H9 (cell line): Measurements from ENCODE around the gene KDM5B. TPM values are rescaled to one million over a fixed set of nuclear protein-coding genes. Genes with fewer than 3 reads are reported as not detected.

Experiments
- DNase-seq: peaks from one replicate; pipeline ENCODE4 v3.0.0-alpha.2; 2017
- H2AFZ ChIP-seq: one replicate; pipeline ENCODE4 v1.6.1; 2013; ENCODE audit warnings: mild to moderate bottlenecking, low read length, control low read depth, moderate library complexity
- H2AK5ac ChIP-seq: 2 replicates; pipeline ENCODE4 v1.6.1; 2013; ENCODE audit warnings: low read length, control low read depth, mixed read lengths; ENCODE audit not compliant: insufficient read length
- H2BK120ac ChIP-seq: one replicate; pipeline ENCODE4 v1.6.1; 2013; ENCODE audit warnings: low read depth, mild to moderate bottlenecking, low read length, control low read depth, inconsistent platforms; ENCODE audit not compliant: poor library complexity, severe bottlenecking
- H2BK12ac ChIP-seq: 2 replicates; pipeline ENCODE4 v1.6.1; 2013; ENCODE audit warnings: low read length, control low read depth, mixed read lengths, low read depth; ENCODE audit not compliant: insufficient read length
- H2BK15ac ChIP-seq: 2 replicates; pipeline ENCODE4 v1.6.1; 2013; ENCODE audit warnings: low read depth, low read length, control low read depth
- H2BK20ac ChIP-seq: one replicate; pipeline ENCODE4 v1.6.1; 2013; ENCODE audit warnings: low read depth, mild to moderate bottlenecking, low read length, control low read depth, inconsistent platforms; ENCODE audit not compliant: poor library complexity, severe bottlenecking
- H2BK5ac ChIP-seq: 2 replicates; pipeline ENCODE4 v1.6.1; 2013; ENCODE audit warnings: low read length, control low read depth, mixed read lengths; ENCODE audit not compliant: insufficient read length
- H3K14ac ChIP-seq: 2 replicates; pipeline ENCODE4 v1.6.1; 2013; ENCODE audit warnings: low read length, control low read depth; ENCODE audit not compliant: insufficient read depth
- H3K18ac ChIP-seq: 2 replicates; pipeline ENCODE4 v1.6.1; 2013; ENCODE audit warnings: low read depth, mild to moderate bottlenecking, mixed read lengths, low read length, control low read depth; ENCODE audit not compliant: insufficient read length
- H3K23ac ChIP-seq: 2 replicates; pipeline ENCODE4 v1.6.1; 2013; ENCODE audit warnings: low read length, control low read depth, mixed read lengths, low read depth; ENCODE audit not compliant: insufficient read length
- H3K23me2 ChIP-seq: 2 replicates; pipeline ENCODE4 v1.6.1; 2013; ENCODE audit warnings: low read depth, mild to moderate bottlenecking, mixed read lengths, low read length, control low read depth; ENCODE audit not compliant: insufficient read length, poor library complexity, severe bottlenecking
- H3K27ac ChIP-seq: 2 replicates; pipeline ENCODE4 v1.5.1; 2013; ENCODE audit warnings: low read length, control low read depth, mixed read lengths, low read depth; ENCODE audit not compliant: insufficient read length
- H3K27me3 ChIP-seq: 2 replicates; pipeline ENCODE4 v1.6.1; 2013; ENCODE audit warnings: low read length, control low read depth, inconsistent platforms; ENCODE audit not compliant: insufficient read depth
- H3K4ac ChIP-seq: 2 replicates; pipeline ENCODE4 v1.6.1; 2013; ENCODE audit warnings: low read depth, mild to moderate bottlenecking, control low read depth, inconsistent platforms, low read length, moderate library complexity
- H3K4me1 ChIP-seq: 2 replicates; pipeline ENCODE4 v1.6.1; 2013; ENCODE audit warnings: low read length, control low read depth, inconsistent platforms; ENCODE audit not compliant: insufficient read depth
- H3K4me2 ChIP-seq: 2 replicates; pipeline ENCODE4 v1.6.1; 2013; ENCODE audit warnings: low read length, control low read depth, mixed read lengths; ENCODE audit not compliant: insufficient read length, insufficient read depth
- H3K56ac ChIP-seq: 2 replicates; pipeline ENCODE4 v1.6.1; 2013; ENCODE audit warnings: low read depth, mild to moderate bottlenecking, mixed read lengths, low read length, control low read depth; ENCODE audit not compliant: insufficient read length
- H3K79me1 ChIP-seq: 2 replicates; pipeline ENCODE4 v1.6.1; 2013; ENCODE audit warnings: low read depth, mild to moderate bottlenecking, moderate library complexity, low read length, control low read depth, inconsistent platforms; ENCODE audit not compliant: insufficient read depth, poor library complexity, severe bottlenecking
- H3K79me2 ChIP-seq: 2 replicates; pipeline ENCODE4 v1.6.1; 2013; ENCODE audit warnings: low read length, control low read depth, inconsistent platforms; ENCODE audit not compliant: insufficient read depth
- H3K9ac ChIP-seq: 2 replicates; pipeline ENCODE4 v1.6.1; 2013; ENCODE audit warnings: low read length, control low read depth, mixed read lengths; ENCODE audit not compliant: insufficient read length; ENCODE audit errors: extremely low read depth
- H3K9me3 ChIP-seq: one replicate; pipeline ENCODE4 v1.6.1; 2013; ENCODE audit warnings: low read depth, low read length, inconsistent platforms; ENCODE audit not compliant: control insufficient read depth
- H3T11ph ChIP-seq: one replicate; pipeline ENCODE4 v1.6.1; 2013; ENCODE audit warnings: mild to moderate bottlenecking, low read length, control low read depth, inconsistent platforms
- H4K20me1 ChIP-seq: one replicate; pipeline ENCODE4 v1.6.1; 2013; ENCODE audit not compliant: control insufficient read depth, insufficient read length, insufficient read depth
- H4K5ac ChIP-seq: 2 replicates; pipeline ENCODE4 v1.6.1; 2013; ENCODE audit warnings: low read depth, mild to moderate bottlenecking, mixed read lengths, low read length, control low read depth; ENCODE audit not compliant: insufficient read length
- H4K8ac ChIP-seq: replicated peaks from 2 replicates; pipeline ENCODE4 v1.6.1; 2013; ENCODE audit warnings: low read length, control low read depth, mixed read lengths, low read depth; ENCODE audit not compliant: insufficient read length
- H4K91ac ChIP-seq: 2 replicates; pipeline ENCODE4 v1.6.1; 2013; ENCODE audit warnings: low read depth, mild to moderate bottlenecking, moderate library complexity, mixed read lengths, low read length, control low read depth; ENCODE audit not compliant: insufficient read length
- H3K27ac Mint-ChIP-seq, 3 experiments: 2 replicates in 2 of 3; 3 replicates in 1 of 3; pipeline ENCODE4 v1.8.0; 2020 to 2021; ENCODE audit warnings: mixed read lengths in 3 of 3, mild to moderate bottlenecking in 1 of 3, moderate library complexity in 1 of 3
- H3K27me3 Mint-ChIP-seq: 2 replicates; pipeline ENCODE4 v1.8.0; 2021; ENCODE audit warnings: low read depth, mild to moderate bottlenecking, moderate library complexity, mixed read lengths
- H3K36me3 Mint-ChIP-seq, 3 experiments: 2 replicates in 2 of 3; 3 replicates in 1 of 3; pipeline ENCODE4 v1.8.0; 2020 to 2021; ENCODE audit warnings: low read depth in 3 of 3, mixed read lengths in 3 of 3; ENCODE audit not compliant: insufficient read depth in 1 of 3
- H3K4me1 Mint-ChIP-seq, 2 experiments: 2 replicates each; pipeline ENCODE4 v1.8.0; 2020; ENCODE audit warnings: mixed read lengths in 2 of 2
- H3K4me3 Mint-ChIP-seq, 2 experiments: 2 replicates in 1 of 2; 3 replicates in 1 of 2; pipeline ENCODE4 v1.8.0; 2020 to 2021; ENCODE audit warnings: mild to moderate bottlenecking in 2 of 2, mixed read lengths in 2 of 2, moderate library complexity in 1 of 2
- H3K9me3 Mint-ChIP-seq, 2 experiments: 2 replicates in 1 of 2; 3 replicates in 1 of 2; pipeline ENCODE4 v1.8.0; 2020; ENCODE audit warnings: mild to moderate bottlenecking in 2 of 2, mixed read lengths in 2 of 2, moderate library complexity in 1 of 2
- CTCF ChIP-seq: fragments of 200-600 bp; sonication (generic); conservative IDR thresholded peaks from 3 replicates; pipeline ENCODE4 v1.8.0; 2021; ENCODE audit warnings: antibody characterized with exemption, mild to moderate bottlenecking
- WGBS: extraction: QIAGEN DNeasy Blood & Tissue Kit; methylation state at CpG from one replicate; pipeline ENCODE4 v1.1.7; 2013; ENCODE audit warnings: missing lambda C conversion rate, low lambda C conversion rate, mixed read lengths; ENCODE audit not compliant: insufficient read length; ENCODE audit errors: extremely low coverage; 5-methylcytosine and 5-hydroxymethylcytosine counted together
- total RNA-seq: library from RNA; stranded (reverse); gene quantifications from 2 replicates; pipeline ENCODE4 v1.2.1, GENCODE V29; 2021

Gene KDM5B
- total RNA-seq, 1 experiment from 2014 or later = 210 TPM

GRCh38 chr1:202710070-202711045 lies 97.9 kb downstream of the KDM5B start, which contains the start of gene SYT2:
Gene SYT2, minus strand, starts transcription at chr1:202710454. Its CDS starts 104,682 bp downstream, at chr1:202605772.
- Histone ChIP-seq H3K14ac (peak within 1 kb of the TSS; percentile 25; the same call in 1 of the 2 replicates), H2BK12ac (no peak within 1 kb of the TSS), H2BK5ac (no peak within 1 kb of the TSS), H3K9ac (peak within 1 kb of the TSS; percentile 7), H3K27ac (no peak within 1 kb of the TSS), H3K27me3 (no peaks in the 10 kb centered on the region; the same call in 1 of the 2 replicates), H3K79me1 (no peaks in the 10 kb centered on the region), H3K23ac (no peak within 1 kb of the TSS), H3K23me2 (peaks cover 12% of the 10 kb centered on the region), H3K18ac (peak within 1 kb of the TSS; percentile 50), H3K9me3 (no peaks in the 10 kb centered on the region), H4K5ac (no peak within 1 kb of the TSS), H4K8ac (no peak within 1 kb of the TSS), H4K91ac (no peak within 1 kb of the TSS), H2BK120ac (no peak within 1 kb of the TSS), H4K20me1 (no peaks in the 10 kb centered on the region), H2BK20ac (no peak within 1 kb of the TSS), H2AFZ (no peak within 1 kb of the TSS), H3K56ac (no peak within 1 kb of the TSS), H3K4ac (no peak within 1 kb of the TSS), H2BK15ac (no peak within 1 kb of the TSS), H3T11ph (no peak within 1 kb of the TSS), H3K79me2 (no peaks in the 10 kb centered on the region), H3K4me1 (peaks cover 12% of the 10 kb centered on the region), H2AK5ac (no peak within 1 kb of the TSS), H3K4me2 (peak within 1 kb of the TSS; percentile 53)
- DNase-seq = peak; percentile 70
- H3K27ac Mint-ChIP-seq = 0 out of 7 replicates have a peak within 1 kb of the TSS, but pooled peaks of 1 of the 3 experiments have one; percentile 48
- no peaks in the 10 kb centered on the region for H3K9me3 Mint-ChIP-seq
- no CpG with 5 or more reads among the region's 64 CpGs for WGBS
- no peaks in the 10 kb centered on the region; a peak in 1 of 7 replicates for H3K36me3 Mint-ChIP-seq
- peak within 1 kb of the TSS; percentile 71 to 86 for H3K4me3 Mint-ChIP-seq
- H3K27me3 Mint-ChIP-seq = peaks cover 58% of the 10 kb centered on the region
- TF ChIP-seq CTCF = no peak
- H3K4me1 Mint-ChIP-seq = peaks cover 31 to 40% of the 10 kb centered on the region in 2 experiments
